H9 (cell line): ENCODE results near the gene GARS1. TPM values are rescaled to one million over a fixed set of nuclear protein-coding genes. Genes with fewer than 3 reads are reported as not detected.

Experiments
- DNase-seq: peaks from one replicate; pipeline ENCODE4 v3.0.0-alpha.2; 2017
- H2AFZ ChIP-seq: one replicate; pipeline ENCODE4 v1.6.1; 2013; ENCODE audit warnings: mild to moderate bottlenecking, low read length, control low read depth, moderate library complexity
- H2AK5ac ChIP-seq: 2 replicates; pipeline ENCODE4 v1.6.1; 2013; ENCODE audit warnings: low read length, control low read depth, mixed read lengths; ENCODE audit not compliant: insufficient read length
- H2BK120ac ChIP-seq: one replicate; pipeline ENCODE4 v1.6.1; 2013; ENCODE audit warnings: low read depth, mild to moderate bottlenecking, low read length, control low read depth, inconsistent platforms; ENCODE audit not compliant: poor library complexity, severe bottlenecking
- H2BK12ac ChIP-seq: 2 replicates; pipeline ENCODE4 v1.6.1; 2013; ENCODE audit warnings: low read length, control low read depth, mixed read lengths, low read depth; ENCODE audit not compliant: insufficient read length
- H2BK15ac ChIP-seq: 2 replicates; pipeline ENCODE4 v1.6.1; 2013; ENCODE audit warnings: low read depth, low read length, control low read depth
- H2BK20ac ChIP-seq: one replicate; pipeline ENCODE4 v1.6.1; 2013; ENCODE audit warnings: low read depth, mild to moderate bottlenecking, low read length, control low read depth, inconsistent platforms; ENCODE audit not compliant: poor library complexity, severe bottlenecking
- H2BK5ac ChIP-seq: 2 replicates; pipeline ENCODE4 v1.6.1; 2013; ENCODE audit warnings: low read length, control low read depth, mixed read lengths; ENCODE audit not compliant: insufficient read length
- H3K14ac ChIP-seq: 2 replicates; pipeline ENCODE4 v1.6.1; 2013; ENCODE audit warnings: low read length, control low read depth; ENCODE audit not compliant: insufficient read depth
- H3K18ac ChIP-seq: 2 replicates; pipeline ENCODE4 v1.6.1; 2013; ENCODE audit warnings: low read depth, mild to moderate bottlenecking, mixed read lengths, low read length, control low read depth; ENCODE audit not compliant: insufficient read length
- H3K23ac ChIP-seq: 2 replicates; pipeline ENCODE4 v1.6.1; 2013; ENCODE audit warnings: low read length, control low read depth, mixed read lengths, low read depth; ENCODE audit not compliant: insufficient read length
- H3K23me2 ChIP-seq: 2 replicates; pipeline ENCODE4 v1.6.1; 2013; ENCODE audit warnings: low read depth, mild to moderate bottlenecking, mixed read lengths, low read length, control low read depth; ENCODE audit not compliant: insufficient read length, poor library complexity, severe bottlenecking
- H3K27ac ChIP-seq: 2 replicates; pipeline ENCODE4 v1.5.1; 2013; ENCODE audit warnings: low read length, control low read depth, mixed read lengths, low read depth; ENCODE audit not compliant: insufficient read length
- H3K27me3 ChIP-seq: 2 replicates; pipeline ENCODE4 v1.6.1; 2013; ENCODE audit warnings: low read length, control low read depth, inconsistent platforms; ENCODE audit not compliant: insufficient read depth
- H3K4ac ChIP-seq: 2 replicates; pipeline ENCODE4 v1.6.1; 2013; ENCODE audit warnings: low read depth, mild to moderate bottlenecking, control low read depth, inconsistent platforms, low read length, moderate library complexity
- H3K4me1 ChIP-seq: 2 replicates; pipeline ENCODE4 v1.6.1; 2013; ENCODE audit warnings: low read length, control low read depth, inconsistent platforms; ENCODE audit not compliant: insufficient read depth
- H3K4me2 ChIP-seq: 2 replicates; pipeline ENCODE4 v1.6.1; 2013; ENCODE audit warnings: low read length, control low read depth, mixed read lengths; ENCODE audit not compliant: insufficient read length, insufficient read depth
- H3K56ac ChIP-seq: 2 replicates; pipeline ENCODE4 v1.6.1; 2013; ENCODE audit warnings: low read depth, mild to moderate bottlenecking, mixed read lengths, low read length, control low read depth; ENCODE audit not compliant: insufficient read length
- H3K79me1 ChIP-seq: 2 replicates; pipeline ENCODE4 v1.6.1; 2013; ENCODE audit warnings: low read depth, mild to moderate bottlenecking, moderate library complexity, low read length, control low read depth, inconsistent platforms; ENCODE audit not compliant: insufficient read depth, poor library complexity, severe bottlenecking
- H3K79me2 ChIP-seq: 2 replicates; pipeline ENCODE4 v1.6.1; 2013; ENCODE audit warnings: low read length, control low read depth, inconsistent platforms; ENCODE audit not compliant: insufficient read depth
- H3K9ac ChIP-seq: 2 replicates; pipeline ENCODE4 v1.6.1; 2013; ENCODE audit warnings: low read length, control low read depth, mixed read lengths; ENCODE audit not compliant: insufficient read length; ENCODE audit errors: extremely low read depth
- H3K9me3 ChIP-seq: one replicate; pipeline ENCODE4 v1.6.1; 2013; ENCODE audit warnings: low read depth, low read length, inconsistent platforms; ENCODE audit not compliant: control insufficient read depth
- H3T11ph ChIP-seq: one replicate; pipeline ENCODE4 v1.6.1; 2013; ENCODE audit warnings: mild to moderate bottlenecking, low read length, control low read depth, inconsistent platforms
- H4K20me1 ChIP-seq: one replicate; pipeline ENCODE4 v1.6.1; 2013; ENCODE audit not compliant: control insufficient read depth, insufficient read length, insufficient read depth
- H4K5ac ChIP-seq: 2 replicates; pipeline ENCODE4 v1.6.1; 2013; ENCODE audit warnings: low read depth, mild to moderate bottlenecking, mixed read lengths, low read length, control low read depth; ENCODE audit not compliant: insufficient read length
- H4K8ac ChIP-seq: replicated peaks from 2 replicates; pipeline ENCODE4 v1.6.1; 2013; ENCODE audit warnings: low read length, control low read depth, mixed read lengths, low read depth; ENCODE audit not compliant: insufficient read length
- H4K91ac ChIP-seq: 2 replicates; pipeline ENCODE4 v1.6.1; 2013; ENCODE audit warnings: low read depth, mild to moderate bottlenecking, moderate library complexity, mixed read lengths, low read length, control low read depth; ENCODE audit not compliant: insufficient read length
- H3K27ac Mint-ChIP-seq, 3 experiments: 2 replicates in 2 of 3; 3 replicates in 1 of 3; pipeline ENCODE4 v1.8.0; 2020 to 2021; ENCODE audit warnings: mixed read lengths in 3 of 3, mild to moderate bottlenecking in 1 of 3, moderate library complexity in 1 of 3
- H3K27me3 Mint-ChIP-seq: 2 replicates; pipeline ENCODE4 v1.8.0; 2021; ENCODE audit warnings: low read depth, mild to moderate bottlenecking, moderate library complexity, mixed read lengths
- H3K36me3 Mint-ChIP-seq, 3 experiments: 2 replicates in 2 of 3; 3 replicates in 1 of 3; pipeline ENCODE4 v1.8.0; 2020 to 2021; ENCODE audit warnings: low read depth in 3 of 3, mixed read lengths in 3 of 3; ENCODE audit not compliant: insufficient read depth in 1 of 3
- H3K4me1 Mint-ChIP-seq, 2 experiments: 2 replicates each; pipeline ENCODE4 v1.8.0; 2020; ENCODE audit warnings: mixed read lengths in 2 of 2
- H3K4me3 Mint-ChIP-seq, 2 experiments: 2 replicates in 1 of 2; 3 replicates in 1 of 2; pipeline ENCODE4 v1.8.0; 2020 to 2021; ENCODE audit warnings: mild to moderate bottlenecking in 2 of 2, mixed read lengths in 2 of 2, moderate library complexity in 1 of 2
- H3K9me3 Mint-ChIP-seq, 2 experiments: 2 replicates in 1 of 2; 3 replicates in 1 of 2; pipeline ENCODE4 v1.8.0; 2020; ENCODE audit warnings: mild to moderate bottlenecking in 2 of 2, mixed read lengths in 2 of 2, moderate library complexity in 1 of 2
- CTCF ChIP-seq: fragments of 200-600 bp; sonication (generic); conservative IDR thresholded peaks from 3 replicates; pipeline ENCODE4 v1.8.0; 2021; ENCODE audit warnings: antibody characterized with exemption, mild to moderate bottlenecking
- WGBS: extraction: QIAGEN DNeasy Blood & Tissue Kit; methylation state at CpG from one replicate; pipeline ENCODE4 v1.1.7; 2013; ENCODE audit warnings: missing lambda C conversion rate, low lambda C conversion rate, mixed read lengths; ENCODE audit not compliant: insufficient read length; ENCODE audit errors: extremely low coverage; 5-methylcytosine and 5-hydroxymethylcytosine counted together
- total RNA-seq: library from RNA; stranded (reverse); gene quantifications from 2 replicates; pipeline ENCODE4 v1.2.1, GENCODE V29; 2021

The GARS1 gene
- total RNA-seq, 1 experiment from 2014 or later = 234 TPM

GRCh38 chr7:30559611-30560010, 35.1 kb upstream of the GARS1 start:
- TF ChIP-seq CTCF = no peak
- Histone ChIP-seq H3K14ac (no peak overlapping the region), H2BK20ac (no peak overlapping the region), H4K8ac (no peak overlapping the region), H3K4me2 (no peak overlapping the region), H2BK12ac (no peak overlapping the region), H3K27me3 (no peaks in the 10 kb centered on the region), H2BK15ac (no peak overlapping the region), H3K18ac (no peak overlapping the region), H3K56ac (no peak overlapping the region), H4K91ac (no peak overlapping the region), H2BK5ac (no peak overlapping the region), H3K79me2 (no peaks in the 10 kb centered on the region), H3K4me1 (no peaks in the 10 kb centered on the region), H3K4ac (no peak overlapping the region), H2AK5ac (no peak overlapping the region), H2BK120ac (no peak overlapping the region), H3K27ac (no peak overlapping the region), H3K79me1 (no peaks in the 10 kb centered on the region), H3K23ac (no peak overlapping the region), H4K20me1 (no peaks in the 10 kb centered on the region), H3K23me2 (no peaks in the 10 kb centered on the region), H2AFZ (no peak overlapping the region), H3K9ac (no peak overlapping the region), H4K5ac (no peak overlapping the region), H3T11ph (no peak overlapping the region), H3K9me3 (no peaks in the 10 kb centered on the region)
- H3K27me3 Mint-ChIP-seq = no peaks in the 10 kb centered on the region
- no peak overlapping the region for H3K4me3 Mint-ChIP-seq
- H3K9me3 Mint-ChIP-seq = no peaks in the 10 kb centered on the region; a peak in 1 of 5 replicates
- WGBS = no CpG with 5 or more reads among the region's 5 CpGs
- peaks cover 0 to 3% (median 0%) of the 10 kb centered on the region in 3 experiments; a peak in 1 of 7 replicates for H3K36me3 Mint-ChIP-seq
- no peak for DNase-seq
- H3K27ac Mint-ChIP-seq = no peak overlapping the region
- peaks cover 4 to 10% of the 10 kb centered on the region in 2 experiments for H3K4me1 Mint-ChIP-seq
